Spinal cord (tissue), 10 donors: ENCODE data around the gene TRIP13. TPM values are rescaled to one million over a fixed set of nuclear protein-coding genes. Genes with fewer than 3 reads are reported as not detected.

Experiments used
- DNase-seq, 6 donors: peaks; one replicate each; pipeline versions ENCODE4 v3.0.0 to v3.0.0-alpha.2; 2013 to 2015; ENCODE audit warnings: low spot score in 6 of 6, low read depth in 4 of 6
- H3K27ac ChIP-seq: one replicate; pipeline ENCODE4 v1.5.1; 2013; ENCODE audit warnings: low read depth, low read length, control low read depth
- H3K27me3 ChIP-seq: one replicate; pipeline ENCODE4 v1.6.1; 2013; ENCODE audit warnings: low read length; ENCODE audit not compliant: control insufficient read depth, insufficient read depth
- H3K36me3 ChIP-seq: one replicate; pipeline ENCODE4 v1.6.1; 2013; ENCODE audit warnings: low read length; ENCODE audit not compliant: control insufficient read depth, insufficient read depth
- H3K4me1 ChIP-seq: one replicate; pipeline ENCODE4 v1.6.1; 2013; ENCODE audit warnings: low read length; ENCODE audit not compliant: control insufficient read depth, insufficient read depth
- H3K4me3 ChIP-seq: one replicate; pipeline ENCODE4 v1.5.1; 2013; ENCODE audit warnings: low read depth, low read length, control low read depth
- H3K9me3 ChIP-seq: one replicate; pipeline ENCODE4 v1.6.1; 2013; ENCODE audit warnings: low read length; ENCODE audit not compliant: control insufficient read depth, insufficient read depth
- WGBS: methylation state at CpG from one replicate; pipeline ENCODE4 v1.1.5; 2013; ENCODE audit warnings: missing lambda C conversion rate; ENCODE audit not compliant: insufficient coverage; 5-methylcytosine and 5-hydroxymethylcytosine counted together
- polyA plus RNA-seq, 2 donors: library from polyadenylated mRNA; unstranded; fragments of 120-200 nt; gene quantifications; one replicate each; pipeline ENCODE4 v1.2.1, GENCODE V29; 2013; ENCODE audit not compliant: insufficient read length in 2 of 2
- total RNA-seq, 2 donors: library from RNA; depleted of rRNA in 1 of 2; stranded (reverse); fragments of 120-200 nt in 1 of 2; fragments of >200 nt in 1 of 2; gene quantifications; one replicate each; pipeline versions ENCODE4 v1.2.3 to v1.2.4, GENCODE V29; 2013 to 2014
- donor health status: healthy.

Gene TRIP13
- total and polyA plus RNA-seq, 4 donors = 5.8 to 10.4 (median 8.5) TPM

GRCh38 chr5:861442-862366 lies 31.0 kb upstream of the TRIP13 start:
- H3K36me3 ChIP-seq = peaks cover 81% of the 10 kb centered on the region
- no peaks in the 10 kb centered on the region for H3K4me1 ChIP-seq
- no peaks in the 10 kb centered on the region for H3K27me3 ChIP-seq
- WGBS = 91% methylated on average over 21 of the region's 22 CpGs
- H3K4me3 ChIP-seq = no peak overlapping the region
- no peak overlapping the region for H3K27ac ChIP-seq
- H3K9me3 ChIP-seq = no peaks in the 10 kb centered on the region
- no peak for DNase-seq

GRCh38 chr5:862367-863243 lies 30.1 kb upstream of the TRIP13 start:
- no peaks in the 10 kb centered on the region for H3K4me1 ChIP-seq
- H3K36me3 ChIP-seq = peaks cover 85% of the 10 kb centered on the region
- H3K27ac ChIP-seq = no peak overlapping the region
- no peak for DNase-seq
- WGBS = 79% methylated on average over 25 of the region's 25 CpGs
- H3K4me3 ChIP-seq = no peak overlapping the region
- H3K27me3 ChIP-seq = no peaks in the 10 kb centered on the region
- no peaks in the 10 kb centered on the region for H3K9me3 ChIP-seq

GRCh38 chr5:863244-863805 lies 29.4 kb upstream of the TRIP13 start:
- Histone ChIP-seq H3K9me3 (no peaks in the 10 kb centered on the region), H3K4me1 (no peaks in the 10 kb centered on the region), H3K36me3 (peaks cover 91% of the 10 kb centered on the region), H3K27me3 (no peaks in the 10 kb centered on the region), H3K4me3 (no peak overlapping the region), H3K27ac (no peak overlapping the region)
- DNase-seq = no peak
- 92% methylated on average over 13 of the region's 16 CpGs for WGBS

GRCh38 chr5:864492-865167 lies 28.1 kb upstream of the TRIP13 start:
- H3K27ac ChIP-seq = no peak overlapping the region
- H3K36me3 ChIP-seq = peaks cover 95% of the 10 kb centered on the region
- H3K4me3 ChIP-seq = no peak overlapping the region
- 88% methylated on average over 14 of the region's 15 CpGs for WGBS
- no peak for DNase-seq
- no peaks in the 10 kb centered on the region for H3K4me1 ChIP-seq
- H3K27me3 ChIP-seq = no peaks in the 10 kb centered on the region
- H3K9me3 ChIP-seq = no peaks in the 10 kb centered on the region

GRCh38 chr5:865168-865521 lies 27.5 kb upstream of the TRIP13 start:
- H3K4me1 ChIP-seq = no peaks in the 10 kb centered on the region

GRCh38 chr5:865771-866170 lies 26.9 kb upstream of the TRIP13 start:
- Histone ChIP-seq H3K27ac (no peak overlapping the region), H3K9me3 (no peaks in the 10 kb centered on the region), H3K4me3 (no peak overlapping the region), H3K4me1 (no peaks in the 10 kb centered on the region), H3K27me3 (no peaks in the 10 kb centered on the region), H3K36me3 (peaks cover 95% of the 10 kb centered on the region)
- DNase-seq = no peak
- 94% methylated on average over 10 of the region's 10 CpGs for WGBS

More at GRCh38 chr5:865168-865521, 27.5 kb upstream of the TRIP13 start:
- Histone ChIP-seq H3K9me3 (no peaks in the 10 kb centered on the region), H3K4me3 (no peak overlapping the region), H3K36me3 (peaks cover 95% of the 10 kb centered on the region), H3K27me3 (no peaks in the 10 kb centered on the region), H3K27ac (no peak overlapping the region)
- DNase-seq = no peak
- WGBS = 93% methylated on average over 22 of the region's 24 CpGs

- Histone ChIP-seq H3K4me1 (no peaks in the 10 kb centered on the region), H3K9me3 (no peaks in the 10 kb centered on the region), H3K36me3 (peaks cover 95% of the 10 kb centered on the region), H3K27me3 (no peaks in the 10 kb centered on the region), H3K4me3 (no peak overlapping the region), H3K27ac (no peak overlapping the region)
- no peak for DNase-seq
- 89% methylated on average over 6 of the region's 6 CpGs for WGBS
These were observed 25.3 kb upstream of the TRIP13 start for GRCh38 chr5:867300-867870.

GRCh38 chr5:868428-869135 lies 24.1 kb upstream of the TRIP13 start:
- no peak for DNase-seq
- 91% methylated on average over 16 of the region's 16 CpGs for WGBS
- H3K27ac ChIP-seq = no peak overlapping the region
- no peak overlapping the region for H3K4me3 ChIP-seq
- no peaks in the 10 kb centered on the region for H3K4me1 ChIP-seq
- peaks cover 95% of the 10 kb centered on the region for H3K36me3 ChIP-seq
- H3K9me3 ChIP-seq = no peaks in the 10 kb centered on the region
- no peaks in the 10 kb centered on the region for H3K27me3 ChIP-seq
